ENCODE measurements around the gene ZNF672.
A peak's percentile ranks its signal among the peaks of the same experiment; 100 is the strongest.
"Not testable (repeated sequence)": the region's sequence is repeated elsewhere in the genome, so short reads cannot be mapped to it uniquely, and the experiment has no call there.

ZNF672 gene

GRCh38 chr1:248813546-248813945 is 24.5 kb upstream of the ZNF672 start:
- DNase-seq = no peak

GRCh38 chr1:248814351-248814750 is 23.7 kb upstream of the ZNF672 start:
- no peak for DNase-seq

GRCh38 chr1:248815407-248816034 is 22.5 kb upstream of the ZNF672 start:
- no peak for DNase-seq

- no peak for DNase-seq
These were observed 21.8 kb upstream of the ZNF672 start for GRCh38 chr1:248816042-248816851.

GRCh38 chr1:248817065-248817464 is 21.0 kb upstream of the ZNF672 start:
- DNase-seq = no peak

- DNase-seq = no peak
These were observed 19.3 kb upstream of the ZNF672 start for GRCh38 chr1:248818505-248819374.

GRCh38 chr1:248820041-248820585 is 17.9 kb upstream of the ZNF672 start:
- no peak for DNase-seq

GRCh38 chr1:248821101-248821500 is 16.9 kb upstream of the ZNF672 start:
- DNase-seq = peak; percentile 97

GRCh38 chr1:248821641-248822040 is 16.4 kb upstream of the ZNF672 start:
- DNase-seq = no peak

- no peak for DNase-seq
These were observed 15.6 kb upstream of the ZNF672 start for GRCh38 chr1:248822148-248823032.

- peak; percentile 83 for DNase-seq
These were observed 14.5 kb upstream of the ZNF672 start for GRCh38 chr1:248823517-248824001.

- DNase-seq = no peak
These were observed 13.7 kb upstream of the ZNF672 start for GRCh38 chr1:248824301-248824700.

- no peak for DNase-seq
These were observed 13.3 kb upstream of the ZNF672 start for GRCh38 chr1:248824701-248825100.

GRCh38 chr1:248825136-248825535 is 12.9 kb upstream of the ZNF672 start:
- DNase-seq = no peak

GRCh38 chr1:248825573-248825908 is 12.5 kb upstream of the ZNF672 start:
- no peak for DNase-seq

- DNase-seq = peak; percentile 96
These were observed 11.9 kb upstream of the ZNF672 start, which contains the start of gene SH3BP5L for GRCh38 chr1:248825909-248826760. Gene SH3BP5L (minus strand): TSS chr1:248825915. CDS start chr1:248824935, 980 bp downstream.

GRCh38 chr1:248828845-248829244 is 9.2 kb upstream of the ZNF672 start:
- DNase-seq = peak; percentile 81

GRCh38 chr1:248830718-248831017 is 7.4 kb upstream of the ZNF672 start:
- not testable (repeated sequence) for DNase-seq

GRCh38 chr1:248831842-248832241 is 6.2 kb upstream of the ZNF672 start:
- no peak for DNase-seq

- no peak for DNase-seq
These were observed 3.6 kb upstream of the ZNF672 start for GRCh38 chr1:248834343-248834940.
